Activated CD8-positive, alpha-beta memory T cell treated with anti-CD3 and anti-CD28 coated beads, Interleukin-2, amount 50 U/mL, for 24 hours (primary cell): ENCODE results near the gene ADARB2.
"Not testable (repeated sequence)": the region's sequence is repeated elsewhere in the genome, so short reads cannot be mapped to it uniquely, and the experiment has no call there.

ENCODE experiments used
- DNase-seq: peaks from one replicate; pipeline ENCODE4 v3.0.0-alpha.2; 2020; ENCODE audit errors: extremely low read depth

Gene ADARB2

DNA sequence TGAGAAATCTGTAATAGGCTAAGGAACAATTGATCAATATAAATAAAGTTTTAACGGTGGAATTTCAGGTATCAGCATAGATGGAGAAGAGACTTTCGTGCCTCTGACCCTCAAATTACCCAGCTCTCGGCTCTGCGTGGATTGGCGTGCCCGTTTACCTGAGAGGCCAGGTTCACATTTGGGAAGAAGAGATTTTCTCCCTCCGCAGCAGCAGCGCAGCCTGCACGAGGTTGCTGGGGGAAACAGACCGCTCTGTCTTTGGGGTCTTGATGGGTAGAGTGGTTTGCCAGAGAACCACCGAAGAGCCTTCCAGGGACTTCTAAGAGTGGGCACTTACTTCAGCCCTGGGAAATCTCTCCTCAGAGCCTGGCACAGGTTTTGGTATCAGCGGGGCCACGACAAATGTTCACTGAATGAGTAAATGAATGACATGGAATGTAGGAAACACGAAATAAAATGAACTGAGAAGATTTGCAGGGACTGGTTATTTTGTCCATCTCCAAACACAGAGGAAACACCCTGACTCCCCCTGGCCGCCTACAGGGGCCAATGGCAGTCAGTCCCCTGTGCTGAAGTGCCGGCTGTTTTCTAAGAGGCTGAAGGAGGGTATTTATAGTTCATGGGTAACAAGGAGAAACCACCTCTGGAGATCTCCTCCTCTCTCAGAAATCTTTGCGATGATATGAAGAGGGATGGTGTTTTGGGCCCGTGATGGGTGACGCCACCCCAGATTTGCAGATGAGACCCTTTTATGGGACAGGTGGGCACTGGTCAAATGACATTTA is 338.5 kb downstream of the ADARB2 start:
- no peak for DNase-seq

DNA sequence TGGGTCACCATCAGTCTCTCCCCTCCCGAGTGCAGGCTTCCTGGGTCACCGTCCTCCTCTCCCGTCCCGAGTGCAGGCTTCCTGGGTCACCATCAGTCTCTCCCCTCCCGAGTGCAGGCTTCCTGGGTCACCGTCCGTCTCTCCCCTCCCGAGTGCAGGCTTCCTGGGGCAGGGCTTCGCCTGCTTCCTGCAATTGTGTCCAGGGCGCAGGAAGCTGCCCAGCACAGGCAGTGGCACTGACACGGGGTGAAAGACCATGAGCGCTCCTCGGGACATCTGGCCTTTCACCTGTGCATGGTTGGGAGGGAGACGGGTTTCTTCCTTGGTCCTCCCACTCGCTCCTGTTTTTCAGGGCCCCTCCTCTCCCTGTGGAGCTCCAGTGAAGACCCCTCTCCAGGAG is 339.2 kb downstream of the ADARB2 start:
- DNase-seq, result not testable (repeated sequence)

DNA sequence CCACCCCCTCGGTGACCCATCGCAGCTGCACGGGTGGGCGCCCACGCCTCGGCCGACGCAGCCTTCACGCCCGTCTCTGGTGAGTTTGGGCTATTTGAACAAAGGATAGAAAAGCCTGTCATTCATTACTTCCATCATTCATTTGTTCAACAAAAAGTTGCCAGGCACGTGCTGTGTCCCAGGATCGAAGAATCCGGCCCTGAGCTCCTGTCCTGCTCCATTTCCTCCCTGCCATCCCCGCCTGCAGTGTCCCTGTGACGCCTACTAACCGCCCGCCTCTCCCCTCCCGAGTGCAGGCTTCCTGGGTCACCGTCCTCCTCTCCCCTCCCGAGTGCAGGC is 341.1 kb downstream of the ADARB2 start:
- no peak for DNase-seq

DNA sequence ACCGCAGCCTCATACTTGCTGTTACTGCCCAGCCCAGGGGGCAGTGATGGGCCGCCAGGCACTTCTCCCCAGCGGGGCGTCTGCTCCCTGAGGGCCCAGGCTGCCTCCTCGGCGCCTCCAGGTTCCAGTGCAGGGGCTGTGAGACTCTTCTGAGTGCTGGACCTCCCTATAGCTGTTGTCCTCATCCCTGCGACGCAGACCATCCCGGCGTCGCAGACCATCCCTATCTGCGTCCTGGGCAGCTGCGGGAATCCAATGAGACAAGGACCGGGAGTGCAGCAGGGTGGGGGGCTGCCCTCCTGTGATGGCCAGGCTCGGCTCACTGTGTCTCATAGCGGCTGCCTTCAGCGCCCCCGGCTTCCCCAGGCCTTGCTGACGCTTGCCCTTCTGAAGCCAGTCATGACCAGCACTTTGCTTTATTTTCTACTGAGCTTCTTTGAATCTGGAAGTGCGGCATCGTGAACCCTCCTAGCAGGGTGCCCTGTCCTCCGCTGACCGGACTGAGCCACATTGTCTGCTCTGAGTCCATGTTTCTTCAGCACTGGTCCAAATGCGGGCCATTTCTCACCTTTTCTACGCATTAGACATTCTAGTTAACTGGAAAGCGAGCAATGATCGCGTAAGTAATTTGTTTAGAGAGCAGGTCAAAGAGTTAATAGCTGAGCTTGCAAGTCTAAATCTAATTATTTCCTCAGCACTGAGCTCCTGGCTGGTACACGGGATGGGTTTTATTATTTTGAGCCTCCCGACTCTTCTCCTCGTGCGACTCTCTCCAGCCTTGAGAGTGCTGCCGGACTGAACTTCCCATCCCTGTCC is 341.6 kb downstream of the ADARB2 start:
- DNase-seq, result no peak

DNA sequence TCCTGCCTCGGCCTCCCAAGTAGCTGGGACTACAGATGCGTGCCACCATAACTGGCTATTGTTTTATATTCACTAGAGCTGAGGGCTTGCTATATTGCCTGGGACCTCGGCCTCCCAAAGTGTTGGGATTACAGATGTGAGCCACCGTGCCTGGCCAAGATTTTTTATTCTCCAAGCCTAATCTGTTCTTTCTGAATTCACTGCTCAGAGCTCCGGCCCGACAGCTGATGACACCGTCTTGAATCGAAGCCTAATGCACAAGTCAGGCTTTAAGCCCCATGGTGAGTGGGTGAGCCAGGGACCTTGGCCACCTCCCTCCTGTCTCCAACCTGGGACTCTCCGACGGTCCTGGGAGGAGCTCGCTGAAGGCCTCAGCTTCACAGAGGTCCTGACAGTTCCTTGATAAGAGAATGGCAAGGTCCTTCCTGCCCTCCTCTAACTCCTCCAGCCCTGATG is 342.3 kb downstream of the ADARB2 start:
- no peak for DNase-seq

DNA sequence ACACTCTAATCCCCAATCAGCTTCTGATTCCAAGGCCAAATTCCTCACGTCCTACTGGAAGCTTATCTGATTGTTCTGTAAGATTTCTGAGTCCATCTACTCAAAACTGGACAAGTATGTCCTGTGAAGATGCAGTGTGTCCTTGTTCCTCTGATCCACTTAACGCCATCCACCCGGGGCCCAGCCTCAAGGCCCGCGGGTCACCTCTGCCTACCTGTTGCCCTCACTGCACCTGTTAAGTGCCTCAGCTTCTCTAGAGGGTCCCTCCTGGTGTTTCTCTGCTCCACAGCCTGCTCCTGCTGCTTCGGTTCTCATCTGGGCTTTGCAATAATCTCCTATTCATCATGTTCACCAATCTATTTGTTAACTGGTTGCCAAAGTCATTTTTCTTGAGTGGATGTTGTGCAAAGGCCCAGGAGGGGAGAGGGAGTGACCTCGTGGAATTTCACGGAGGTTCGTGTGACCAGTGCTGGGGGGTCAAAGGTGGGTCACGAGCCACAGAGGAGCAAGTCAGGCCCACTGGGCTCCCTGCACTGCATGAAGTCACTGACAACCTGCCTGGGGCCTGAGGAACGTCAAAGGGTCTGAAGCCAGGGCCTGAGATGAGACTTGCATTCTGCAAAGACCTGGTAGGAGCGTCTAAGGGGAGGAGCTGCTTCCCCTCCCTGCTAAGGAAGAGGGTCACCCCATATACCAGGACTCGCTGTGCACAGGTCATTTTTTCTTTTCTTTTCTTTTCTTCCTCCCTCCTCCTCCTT is 343.0 kb downstream of the ADARB2 start:
- no peak for DNase-seq

DNA sequence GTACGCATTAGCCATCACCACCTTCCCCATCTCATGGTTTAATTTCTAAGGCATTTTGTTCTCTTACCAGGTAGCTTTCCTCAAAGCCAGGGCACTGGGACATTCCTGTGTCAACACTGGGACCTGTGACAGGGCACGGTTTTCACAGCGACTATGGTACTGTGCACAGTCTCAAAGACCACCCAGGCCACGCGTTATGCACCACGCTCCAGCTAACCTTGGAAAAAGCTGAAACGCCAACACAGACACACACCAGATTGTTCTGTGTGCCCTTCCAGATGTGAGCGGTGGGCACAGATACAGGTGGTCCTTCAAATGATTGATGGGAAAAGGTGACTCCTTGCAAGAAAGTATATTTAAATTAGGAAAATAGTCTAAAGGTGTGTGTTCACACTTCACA is 343.8 kb downstream of the ADARB2 start:
- DNase-seq, result no peak

DNA sequence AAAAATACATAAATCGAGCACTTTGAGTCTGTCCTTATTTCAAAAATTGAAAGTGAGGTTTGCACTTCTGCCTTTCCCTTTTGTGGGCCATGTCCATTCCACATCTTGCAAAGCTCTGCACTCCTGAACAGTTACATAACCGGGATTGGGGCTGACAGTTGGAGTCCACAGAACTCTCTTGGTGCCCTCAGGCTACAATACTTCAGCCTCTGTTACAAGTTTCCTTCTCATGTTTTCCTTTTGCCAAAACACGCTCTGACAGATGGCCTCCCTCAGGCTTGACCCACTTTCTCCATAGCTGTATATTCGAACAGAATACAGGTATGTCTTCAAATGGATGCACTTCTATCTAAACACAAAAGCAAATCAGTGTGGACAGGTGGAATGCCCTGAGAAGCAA is 345.2 kb downstream of the ADARB2 start:
- no peak for DNase-seq

DNA sequence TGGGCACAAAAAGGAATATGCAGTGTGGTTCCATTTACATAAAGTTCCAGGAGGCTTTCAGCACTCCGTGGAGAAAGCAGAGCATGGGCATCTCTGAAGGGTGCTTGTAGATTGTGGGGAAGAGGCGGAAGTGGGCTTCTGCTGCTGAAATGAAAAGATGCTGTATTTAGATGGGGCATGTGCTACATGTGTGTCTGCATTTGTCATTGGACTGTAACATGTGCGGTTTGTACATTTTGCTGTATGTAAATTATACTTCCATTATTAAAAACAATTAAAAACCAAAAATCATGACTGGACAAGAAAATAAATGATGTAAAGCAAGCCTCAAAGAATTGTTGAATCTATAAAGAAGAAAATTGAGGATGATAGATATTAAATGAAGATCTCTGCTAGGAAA is 347.1 kb downstream of the ADARB2 start:
- no peak for DNase-seq

DNA sequence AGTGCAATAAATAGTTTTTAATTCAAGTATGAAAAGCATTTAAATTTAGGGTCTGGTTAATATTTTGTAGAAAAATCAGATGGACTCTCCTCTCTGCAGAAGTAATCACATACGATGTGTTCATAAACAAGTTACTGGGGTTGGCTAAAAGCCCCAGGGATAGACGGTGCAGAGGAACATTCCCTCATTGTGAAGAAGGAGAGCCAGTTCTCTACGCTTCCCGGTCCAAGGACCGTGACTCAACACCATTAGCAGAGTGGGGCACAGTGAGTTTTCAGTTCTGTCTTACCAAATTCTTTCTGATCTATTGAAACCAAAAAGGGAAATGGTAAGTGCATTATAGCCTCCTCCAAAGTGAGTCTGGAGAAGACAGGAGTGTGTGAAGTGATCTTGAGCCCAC is 353.3 kb downstream of the ADARB2 start:
- no peak for DNase-seq

DNA sequence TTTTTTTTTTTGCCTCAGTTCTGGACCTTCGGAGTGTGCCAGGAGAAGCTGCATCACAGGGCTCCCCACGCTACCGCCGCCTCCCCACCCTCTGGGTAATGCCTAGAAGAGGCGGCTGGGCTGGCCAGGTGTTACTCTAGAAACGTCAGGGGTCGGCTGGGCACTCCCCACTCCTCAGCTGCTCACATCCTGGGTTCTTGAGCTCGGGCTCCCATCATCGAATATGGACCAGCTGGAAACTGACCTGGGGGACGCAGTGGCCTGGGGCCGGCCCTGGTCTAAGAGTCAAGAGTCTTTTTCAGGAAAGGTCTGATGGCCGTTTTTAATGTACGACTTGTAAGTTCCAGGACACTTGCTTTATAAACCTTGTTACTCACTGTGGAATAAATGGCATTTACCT is 354.6 kb downstream of the ADARB2 start:
- DNase-seq, result no peak

DNA sequence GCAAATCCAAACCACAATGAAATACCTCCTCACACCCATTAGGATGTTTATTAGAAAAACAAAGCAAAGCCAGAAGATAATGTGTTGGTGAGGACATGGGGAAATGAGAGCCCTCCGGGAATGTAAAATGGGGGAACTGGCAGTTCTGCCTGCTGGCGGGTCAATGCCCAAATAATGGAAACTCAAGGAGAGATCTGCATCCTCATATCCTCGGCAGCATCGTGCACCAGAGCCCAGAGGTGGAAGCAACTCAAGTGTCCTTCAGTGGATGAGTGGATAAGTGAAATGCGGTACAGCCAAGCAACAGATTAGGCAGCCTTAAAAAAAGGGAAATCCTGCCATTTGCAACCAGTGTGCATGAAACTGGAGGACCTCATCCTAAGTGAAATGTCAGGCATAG is 356.0 kb downstream of the ADARB2 start:
- no peak for DNase-seq

DNA sequence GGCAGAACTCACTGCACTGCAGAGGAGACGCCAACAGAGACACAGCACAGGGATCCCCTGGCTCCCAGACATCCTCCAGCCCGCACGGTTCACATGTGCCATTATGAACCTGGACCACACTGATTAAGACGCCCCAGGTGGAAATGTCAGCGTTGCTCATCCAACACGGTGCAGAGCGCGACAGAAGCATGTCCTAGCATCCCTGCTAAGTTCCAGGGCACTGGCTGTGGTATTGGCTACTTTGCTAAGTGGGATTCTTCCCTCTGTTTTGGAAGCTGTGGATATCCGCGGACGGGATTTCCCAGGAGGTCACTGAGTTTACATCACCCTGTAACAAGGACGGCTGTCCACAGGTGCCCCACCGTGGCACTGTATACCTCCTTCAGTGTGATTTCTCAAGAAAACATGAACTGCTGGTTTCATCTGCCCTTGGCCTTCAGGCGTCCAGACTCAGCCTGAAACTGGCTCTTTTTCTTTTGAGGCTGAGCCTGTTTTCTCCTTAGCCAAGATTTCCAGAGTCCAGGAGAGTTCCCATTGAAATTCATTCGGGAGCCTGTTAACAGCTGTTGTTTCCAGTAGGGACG is 357.1 kb downstream of the ADARB2 start:
- DNase-seq, result no peak

DNA sequence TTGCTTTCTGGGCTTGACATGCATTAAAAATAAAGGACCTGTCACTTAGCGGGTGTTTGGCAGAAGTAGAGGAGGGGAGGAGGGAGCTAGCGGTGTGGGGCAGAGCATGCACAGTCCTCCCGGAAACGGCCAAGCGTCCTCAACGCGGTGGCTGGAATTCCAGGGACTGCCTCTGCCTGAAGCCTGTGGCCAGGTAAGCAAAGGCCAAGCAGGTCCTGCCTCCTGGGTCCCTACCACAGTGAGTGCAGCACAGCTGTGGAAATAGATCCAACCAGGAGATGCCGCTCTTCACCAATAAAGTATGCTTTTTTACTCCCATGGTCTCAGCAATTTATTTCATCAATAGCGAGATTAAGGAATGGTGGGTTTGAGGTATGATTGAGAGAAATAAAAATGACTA is 357.7 kb downstream of the ADARB2 start:
- DNase-seq, result no peak

DNA sequence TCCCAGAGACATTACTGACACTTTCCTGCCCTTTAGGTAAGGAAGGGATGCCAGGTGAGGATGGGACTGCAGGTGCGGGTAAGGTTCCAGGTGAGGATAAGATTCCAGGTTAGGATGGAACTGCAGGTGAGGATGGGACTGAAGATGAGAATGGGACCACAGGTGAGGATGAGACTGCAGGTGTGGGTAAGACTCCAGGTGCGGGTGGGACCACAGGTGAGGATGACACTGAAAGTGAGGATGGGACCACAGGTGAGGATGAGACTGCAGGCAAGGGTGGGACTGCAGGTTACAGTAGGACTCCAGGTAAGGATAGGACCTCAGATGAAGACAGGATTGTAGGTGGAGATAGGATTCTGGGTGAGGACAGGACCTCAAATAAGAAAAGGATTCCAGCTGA is 358.9 kb downstream of the ADARB2 start:
- no peak for DNase-seq

DNA sequence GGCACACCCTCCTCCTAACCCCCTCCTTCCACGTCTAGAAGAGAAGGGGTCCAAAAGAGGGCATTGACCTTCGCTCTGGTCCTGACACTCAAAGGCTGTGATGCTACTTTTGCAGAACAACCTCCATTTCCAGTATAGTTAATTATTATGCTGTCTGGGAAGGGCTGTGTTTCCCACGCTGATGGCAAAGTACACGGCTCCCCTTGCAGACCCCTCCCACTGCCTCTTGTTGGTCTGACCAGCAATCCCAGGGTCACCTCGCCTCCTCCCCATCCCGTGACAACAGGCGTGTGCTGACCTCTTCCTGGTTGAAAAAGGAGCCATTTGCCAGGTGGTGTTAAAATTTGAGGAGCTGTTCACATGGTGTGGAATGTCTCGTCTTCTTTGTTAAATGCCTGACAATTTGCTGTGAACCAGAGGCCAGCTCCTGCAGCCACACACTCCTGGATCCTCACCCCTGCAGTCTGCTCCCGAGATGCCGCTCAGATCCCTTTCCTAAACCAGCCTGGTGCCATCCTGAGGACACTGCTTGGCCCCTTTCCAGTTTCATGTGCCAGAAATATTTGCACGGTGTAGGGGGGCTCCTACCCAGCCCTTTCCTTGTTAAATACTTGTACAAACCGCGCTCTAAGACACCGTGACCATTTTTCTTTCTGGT is 359.5 kb downstream of the ADARB2 start:
- DNase-seq, result no peak

DNA sequence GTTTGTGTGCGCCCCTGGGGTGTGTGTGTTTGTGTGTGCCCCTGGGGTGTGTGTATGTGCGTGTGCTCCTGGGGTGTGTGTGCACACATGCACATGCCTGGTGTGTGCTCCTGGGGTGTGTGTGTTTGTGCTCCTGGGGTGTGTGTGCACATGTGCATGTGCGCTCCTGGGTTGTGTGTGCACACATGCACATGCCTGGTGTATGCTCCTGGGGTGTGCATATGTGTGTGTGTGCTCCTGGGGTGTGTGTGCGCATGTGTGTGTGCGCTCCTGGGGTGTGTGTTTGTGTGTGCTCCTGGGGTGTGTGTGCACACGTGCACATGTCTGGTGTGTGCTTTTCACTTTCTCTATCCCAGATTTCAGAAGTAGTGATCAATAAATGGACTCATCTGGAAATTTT is 360.1 kb downstream of the ADARB2 start:
- DNase-seq, result no peak

DNA sequence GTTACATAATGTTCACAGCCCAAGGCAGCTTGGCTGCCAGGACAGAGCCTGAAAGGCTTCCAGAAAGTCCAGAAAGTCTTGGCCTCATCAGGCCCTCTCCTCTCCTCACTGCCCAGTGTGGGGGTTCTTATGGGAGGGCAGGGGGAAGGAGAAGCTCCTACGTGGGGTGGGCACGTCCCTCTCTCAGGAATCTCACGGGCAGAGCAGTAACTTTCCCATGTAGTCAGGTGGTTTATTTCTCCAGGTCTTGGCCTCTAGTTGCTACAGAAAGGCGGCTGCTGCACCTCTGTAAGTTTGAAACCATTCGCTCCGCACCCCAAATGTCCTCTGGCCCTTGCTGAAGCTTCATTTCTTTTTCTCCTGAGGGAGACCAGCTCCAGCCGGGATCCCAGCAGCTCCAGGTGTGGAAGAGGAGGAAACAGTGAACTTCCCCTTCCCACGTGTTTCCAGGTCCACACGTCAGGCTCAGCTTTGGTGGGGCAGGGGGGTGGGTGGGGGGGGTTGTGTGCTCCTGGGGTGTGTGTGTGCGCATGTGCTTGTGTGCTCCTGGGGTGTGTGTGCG is 360.9 kb downstream of the ADARB2 start:
- no peak for DNase-seq

DNA sequence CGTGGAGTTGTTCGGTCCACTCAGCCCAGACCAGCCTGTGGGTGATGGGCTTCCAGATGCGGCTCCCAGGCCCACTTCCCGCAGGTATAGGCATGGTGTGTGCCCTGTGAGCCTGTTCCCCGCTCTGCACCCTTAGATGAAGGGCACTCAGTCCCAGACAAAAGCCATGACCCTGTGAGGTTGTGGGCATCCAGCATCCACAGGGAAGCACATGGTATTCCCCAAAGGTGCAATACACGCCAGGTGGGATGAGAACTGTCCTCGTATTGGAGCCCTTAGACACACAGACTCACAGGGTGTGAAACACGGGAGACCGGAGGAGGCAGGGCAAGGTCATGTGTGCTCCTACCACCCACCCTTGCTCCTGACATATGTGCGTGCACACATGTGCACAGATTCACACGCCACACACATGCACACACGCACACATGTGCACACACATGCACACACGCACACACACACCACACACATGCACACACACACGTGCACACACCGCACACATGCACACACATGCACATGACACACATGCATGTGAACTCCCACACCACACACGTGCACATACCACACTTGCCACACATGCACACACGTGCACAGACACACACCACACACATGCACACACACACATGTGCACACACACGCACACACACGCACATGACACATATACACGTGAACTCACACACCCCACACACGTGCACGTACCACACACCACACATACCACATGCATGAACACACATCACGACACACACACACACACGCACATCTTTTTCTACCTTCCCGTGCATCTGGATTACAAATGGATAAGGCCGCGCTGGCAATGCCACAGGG is 361.8 kb downstream of the ADARB2 start:
- DNase-seq, result no peak
